ENCODE measurements around the gene ADGRV1.
"Not testable (repeated sequence)": the region's sequence is repeated elsewhere in the genome, so short reads cannot be mapped to it uniquely, and the experiment has no call there.

The ADGRV1 gene

GRCh38 chr5:90916947-90917800, 358.6 kb downstream of the ADGRV1 start:
- H3K79me2 ChIP-seq (ENCODE audit: control insufficient read depth, low read length), result no peaks in the 10 kb centered on the region
- TF ChIP-seq EZH2phosphoT487 (IDR thresholded peaks at IDR 0.05; ENCODE audit: borderline replicate concordance, low read length) (no peak), CTCF (IDR thresholded peaks at IDR 0.05; ENCODE audit: low read depth, low read length, poor library complexity, severe bottlenecking) (no peak)
- H3F3A ChIP-seq (ENCODE audit: control insufficient read depth, insufficient read depth), result no peaks in the 10 kb centered on the region
- H3K27ac ChIP-seq (ENCODE audit: low read depth, low read length), result no peak overlapping the region
- H3K27me3 ChIP-seq (ENCODE audit: control insufficient read depth, low read length), result 0 out of 2 replicates have a peak, but pooled peaks cover 3% of the 10 kb centered on the region
- H3K9me3 ChIP-seq (ENCODE audit: control insufficient read depth, insufficient read depth, low read length), result no peaks in the 10 kb centered on the region
- no peaks in the 10 kb centered on the region for H3K9me2 ChIP-seq (replicated peaks; ENCODE audit: control insufficient read depth, low read length)
- no peak overlapping the region for H3K4me2 ChIP-seq (ENCODE audit: low read length)
- H3K4me1 ChIP-seq (ENCODE audit: control insufficient read depth, low read length), result no peaks in the 10 kb centered on the region
- no peak overlapping the region for H3K4me3 ChIP-seq (ENCODE audit: low read length)
- H3K36me3 ChIP-seq (ENCODE audit: control insufficient read depth, low read length), result no peaks in the 10 kb centered on the region
- no peaks in the 10 kb centered on the region for H4K20me1 ChIP-seq (ENCODE audit: control insufficient read depth, insufficient read depth, low read depth, low read length)

GRCh38 chr5:90917928-90918668, 359.5 kb downstream of the ADGRV1 start:
- Histone ChIP-seq H3K4me3 (ENCODE audit: low read length) (no peak overlapping the region), H3K9me2 (replicated peaks; ENCODE audit: control insufficient read depth, low read length) (no peaks in the 10 kb centered on the region), H3K9me3 (ENCODE audit: control insufficient read depth, insufficient read depth, low read length) (no peaks in the 10 kb centered on the region), H3F3A (ENCODE audit: control insufficient read depth, insufficient read depth) (no peaks in the 10 kb centered on the region), H3K27me3 (ENCODE audit: control insufficient read depth, low read length) (0 out of 2 replicates have a peak, but pooled peaks cover 3% of the 10 kb centered on the region), H3K4me1 (ENCODE audit: control insufficient read depth, low read length) (no peaks in the 10 kb centered on the region), H3K79me2 (ENCODE audit: control insufficient read depth, low read length) (no peaks in the 10 kb centered on the region), H3K27ac (ENCODE audit: low read depth, low read length) (no peak overlapping the region), H3K36me3 (ENCODE audit: control insufficient read depth, low read length) (no peaks in the 10 kb centered on the region), H3K4me2 (ENCODE audit: low read length) (no peak overlapping the region), H4K20me1 (ENCODE audit: control insufficient read depth, insufficient read depth, low read depth, low read length) (no peaks in the 10 kb centered on the region)
- TF ChIP-seq CTCF (IDR thresholded peaks at IDR 0.05; ENCODE audit: low read depth, low read length, poor library complexity, severe bottlenecking) (no peak), EZH2phosphoT487 (IDR thresholded peaks at IDR 0.05; ENCODE audit: borderline replicate concordance, low read length) (no peak)

GRCh38 chr5:90921418-90921973, 362.9 kb downstream of the ADGRV1 start:
- H3K4me3 ChIP-seq (ENCODE audit: low read length), result no peak overlapping the region

GRCh38 chr5:90924222-90924621, 365.6 kb downstream of the ADGRV1 start:
- H3K4me2 ChIP-seq (ENCODE audit: low read length); H3F3A ChIP-seq (ENCODE audit: control insufficient read depth, insufficient read depth); H3K4me3 ChIP-seq (ENCODE audit: low read length): not testable (repeated sequence)

More at GRCh38 chr5:90921418-90921973, 362.9 kb downstream of the ADGRV1 start:
- no peak overlapping the region for H3K4me2 ChIP-seq (ENCODE audit: low read length)
- H3K4me1 ChIP-seq (ENCODE audit: control insufficient read depth, low read length), result no peaks in the 10 kb centered on the region
- no peak for TF ChIP-seq EZH2phosphoT487 (IDR thresholded peaks at IDR 0.05; ENCODE audit: borderline replicate concordance, low read length)
- TF ChIP-seq CTCF (IDR thresholded peaks at IDR 0.05; ENCODE audit: low read depth, low read length, poor library complexity, severe bottlenecking), result no peak
- no peak overlapping the region for H3K27ac ChIP-seq (ENCODE audit: low read depth, low read length)
- no peaks in the 10 kb centered on the region for H3K9me3 ChIP-seq (ENCODE audit: control insufficient read depth, insufficient read depth, low read length)
- no peaks in the 10 kb centered on the region for H3K79me2 ChIP-seq (ENCODE audit: control insufficient read depth, low read length)
- H3K27me3 ChIP-seq (ENCODE audit: control insufficient read depth, low read length), result 0 out of 2 replicates have a peak, but pooled peaks cover 3% of the 10 kb centered on the region
- H3K36me3 ChIP-seq (ENCODE audit: control insufficient read depth, low read length), result no peaks in the 10 kb centered on the region
- H4K20me1 ChIP-seq (ENCODE audit: control insufficient read depth, insufficient read depth, low read depth, low read length), result no peaks in the 10 kb centered on the region
- H3K9me2 ChIP-seq (replicated peaks; ENCODE audit: control insufficient read depth, low read length), result no peaks in the 10 kb centered on the region
- no peaks in the 10 kb centered on the region for H3F3A ChIP-seq (ENCODE audit: control insufficient read depth, insufficient read depth)

GRCh38 chr5:90929013-90929839, 370.6 kb downstream of the ADGRV1 start:
- not testable (repeated sequence) for H4K20me1 ChIP-seq (ENCODE audit: control insufficient read depth, insufficient read depth, low read depth, low read length); H3K4me2 ChIP-seq (ENCODE audit: low read length); H3K4me3 ChIP-seq (ENCODE audit: low read length); H3K9me2 ChIP-seq (replicated peaks; ENCODE audit: control insufficient read depth, low read length); H3F3A ChIP-seq (ENCODE audit: control insufficient read depth, insufficient read depth); H3K79me2 ChIP-seq (ENCODE audit: control insufficient read depth, low read length); H3K9me3 ChIP-seq (ENCODE audit: control insufficient read depth, insufficient read depth, low read length); H3K4me1 ChIP-seq (ENCODE audit: control insufficient read depth, low read length); H3K36me3 ChIP-seq (ENCODE audit: control insufficient read depth, low read length); H3K27ac ChIP-seq (ENCODE audit: low read depth, low read length); H3K27me3 ChIP-seq (ENCODE audit: control insufficient read depth, low read length)

More at GRCh38 chr5:90924222-90924621, 365.6 kb downstream of the ADGRV1 start:
- H3K9me3 ChIP-seq (ENCODE audit: control insufficient read depth, insufficient read depth, low read length); H4K20me1 ChIP-seq (ENCODE audit: control insufficient read depth, insufficient read depth, low read depth, low read length); H3K27me3 ChIP-seq (ENCODE audit: control insufficient read depth, low read length); H3K4me1 ChIP-seq (ENCODE audit: control insufficient read depth, low read length); H3K79me2 ChIP-seq (ENCODE audit: control insufficient read depth, low read length); H3K27ac ChIP-seq (ENCODE audit: low read depth, low read length); H3K9me2 ChIP-seq (replicated peaks; ENCODE audit: control insufficient read depth, low read length); H3K36me3 ChIP-seq (ENCODE audit: control insufficient read depth, low read length): not testable (repeated sequence)

All from DOHH2 (cell line).